Liver (tissue), 3 donors: Measurements from ENCODE around the gene PNMA8A.
A peak's percentile ranks its signal among the peaks of the same experiment; 100 is the strongest.

Experiments
- CTCF ChIP-seq: fragments of 150-350 bp; IDR thresholded peaks from 2 replicates; pipeline ENCODE4 v1.5.1; 2017; ENCODE audit warnings: improper control_type of control experiment, low read depth, low read length; ENCODE audit not compliant: missing input control
- EGR1 ChIP-seq, 2 donors: IDR thresholded peaks; 2 replicates each; pipeline ENCODE4 v1.6.1; 2016 to 2018; ENCODE audit warnings: antibody characterized with exemption in 2 of 2, low read depth in 2 of 2
- FOXA1 ChIP-seq: IDR thresholded peaks from 2 replicates; pipeline ENCODE4 v1.6.1; 2016; ENCODE audit warnings: antibody characterized with exemption
- GABPA ChIP-seq, 2 donors: IDR thresholded peaks in 1 of 2; conservative IDR thresholded peaks in 1 of 2; 2 replicates each; pipeline ENCODE4 v1.6.1; 2016; ENCODE audit warnings: antibody characterized with exemption in 2 of 2, mild to moderate bottlenecking in 1 of 2, moderate library complexity in 1 of 2
- JUND ChIP-seq, 2 donors: IDR thresholded peaks; 2 replicates each; pipeline ENCODE4 v1.6.1; 2016; ENCODE audit warnings: antibody characterized with exemption in 2 of 2
- MAX ChIP-seq: IDR thresholded peaks from 2 replicates; pipeline ENCODE4 v1.6.1; 2016; ENCODE audit warnings: antibody characterized with exemption
- REST ChIP-seq: IDR thresholded peaks from 2 replicates; pipeline ENCODE4 v1.6.1; 2016; ENCODE audit warnings: antibody characterized with exemption, mild to moderate bottlenecking
- TAF1 ChIP-seq: conservative IDR thresholded peaks from 2 replicates; pipeline ENCODE4 v1.6.1; 2016; ENCODE audit warnings: antibody characterized with exemption, mild to moderate bottlenecking
- YY1 ChIP-seq: IDR thresholded peaks from 2 replicates; pipeline ENCODE4 v1.6.1; 2016; ENCODE audit warnings: antibody characterized with exemption, mild to moderate bottlenecking
- ZBTB33 ChIP-seq: IDR thresholded peaks from 2 replicates; pipeline ENCODE4 v1.6.1; 2016; ENCODE audit warnings: antibody characterized with exemption
- donor health status: healthy.
- donor health status: healthy.

- TF ChIP-seq CTCF (no peak), YY1 (peak; percentile 70), FOXA1 (no peak), GABPA (IDR thresholded peaks at IDR 0.05 in 1 of 2, conservative IDR thresholded peaks at IDR 0.05 in 1 of 2) (no peak), ZBTB33 (no peak), TAF1 (no peak), EGR1 (IDR thresholded peaks at IDR 0.05; ENCODE audit: low read depth in 2 of 2) (no peak), MAX (no peak), REST (no peak), JUND (IDR thresholded peaks at IDR 0.05) (no peak)
Observed at GRCh38 chr19:46426506-46427162, 44.7 kb downstream of the PNMA8A start.
